GM18502 (cell line): Measurements from ENCODE around the gene LGALS8.
"Not testable (repeated sequence)": the region's sequence is repeated elsewhere in the genome, so short reads cannot be mapped to it uniquely, and the experiment has no call there.

Experiments used
- ATAC-seq: cut with Tn5 transposase; IDR thresholded peaks from one replicate; pipeline ENCODE4 v1.9.1; 2021; ENCODE audit warnings: mild to moderate bottlenecking; ENCODE audit not compliant: unreplicated experiment, poor library complexity

The LGALS8 gene

GRCh38 chr1:236523704-236524141 is at the start of gene LGALS8:
Gene LGALS8 (plus strand): TSS chr1:236523982. CDS start chr1:236526071, 2,089 bp downstream.
- ATAC-seq, result peak; percentile 69

GRCh38 chr1:236476019-236476418 is 47.8 kb upstream of the LGALS8 start:
- ATAC-seq, result no peak

GRCh38 chr1:236480758-236481436 is 42.9 kb upstream of the LGALS8 start:
- no peak for ATAC-seq

GRCh38 chr1:236484310-236484971 is 39.3 kb upstream of the LGALS8 start:
- no peak for ATAC-seq

GRCh38 chr1:236486356-236487002 is 37.3 kb upstream of the LGALS8 start:
- ATAC-seq, result no peak

- not testable (repeated sequence) for ATAC-seq
Measured at GRCh38 chr1:236489161-236489560, 34.6 kb upstream of the LGALS8 start.

- no peak for ATAC-seq
Measured at GRCh38 chr1:236489710-236490377, 33.9 kb upstream of the LGALS8 start.

DNA sequence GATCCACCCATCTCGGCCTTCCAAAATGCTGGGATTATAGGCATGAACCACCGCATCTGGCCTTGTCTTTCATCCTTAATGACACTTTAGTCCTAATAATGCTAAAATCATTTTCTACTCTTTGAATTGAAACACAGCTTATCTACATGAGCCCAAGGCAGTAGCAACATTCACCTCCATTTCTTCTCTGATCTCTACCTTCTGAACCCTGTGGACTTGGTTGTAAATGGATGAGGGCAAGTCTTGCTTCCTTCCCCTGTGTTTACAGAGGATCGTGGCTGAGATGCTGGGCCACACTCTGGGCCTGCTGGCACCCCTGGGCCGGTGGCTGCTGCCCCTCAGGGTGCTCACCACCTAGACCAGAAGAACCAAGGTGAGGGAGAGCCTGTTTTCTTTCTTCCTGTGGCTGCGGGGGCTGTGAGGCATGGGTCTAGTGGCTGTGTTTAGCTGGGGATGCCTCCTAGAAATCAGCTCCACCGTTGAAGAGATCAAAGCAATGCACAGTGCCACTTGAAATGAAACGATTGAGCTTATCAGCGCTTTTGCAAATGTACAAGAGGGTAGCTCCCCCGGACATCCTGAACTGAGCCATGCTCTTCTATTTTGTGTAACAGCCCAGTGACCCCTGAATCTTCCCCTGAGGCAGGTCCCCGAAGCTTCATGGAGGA is 32.2 kb upstream of the LGALS8 start:
- ATAC-seq, result no peak

GRCh38 chr1:236492378-236492777 is 31.4 kb upstream of the LGALS8 start:
- ATAC-seq, result no peak

DNA sequence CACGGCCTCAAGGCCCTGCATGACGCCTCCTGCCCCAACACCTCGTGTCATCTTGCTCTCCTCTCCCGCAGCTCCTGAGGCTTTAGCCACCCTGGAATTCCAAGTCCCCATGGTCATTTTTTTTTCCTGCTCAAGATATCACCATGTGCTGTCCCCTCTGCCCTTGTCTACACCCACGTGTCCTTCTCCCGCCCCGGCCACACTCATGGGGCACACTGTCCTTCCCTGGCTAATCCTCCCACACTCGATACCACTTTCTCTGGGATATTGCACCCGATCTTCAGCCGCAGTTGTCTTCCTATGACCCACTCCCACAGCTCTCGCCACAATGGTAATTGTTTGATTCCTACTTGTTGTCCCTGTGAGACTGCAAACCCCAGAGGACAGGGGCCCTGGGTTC is 29.7 kb upstream of the LGALS8 start:
- ATAC-seq, result no peak

DNA sequence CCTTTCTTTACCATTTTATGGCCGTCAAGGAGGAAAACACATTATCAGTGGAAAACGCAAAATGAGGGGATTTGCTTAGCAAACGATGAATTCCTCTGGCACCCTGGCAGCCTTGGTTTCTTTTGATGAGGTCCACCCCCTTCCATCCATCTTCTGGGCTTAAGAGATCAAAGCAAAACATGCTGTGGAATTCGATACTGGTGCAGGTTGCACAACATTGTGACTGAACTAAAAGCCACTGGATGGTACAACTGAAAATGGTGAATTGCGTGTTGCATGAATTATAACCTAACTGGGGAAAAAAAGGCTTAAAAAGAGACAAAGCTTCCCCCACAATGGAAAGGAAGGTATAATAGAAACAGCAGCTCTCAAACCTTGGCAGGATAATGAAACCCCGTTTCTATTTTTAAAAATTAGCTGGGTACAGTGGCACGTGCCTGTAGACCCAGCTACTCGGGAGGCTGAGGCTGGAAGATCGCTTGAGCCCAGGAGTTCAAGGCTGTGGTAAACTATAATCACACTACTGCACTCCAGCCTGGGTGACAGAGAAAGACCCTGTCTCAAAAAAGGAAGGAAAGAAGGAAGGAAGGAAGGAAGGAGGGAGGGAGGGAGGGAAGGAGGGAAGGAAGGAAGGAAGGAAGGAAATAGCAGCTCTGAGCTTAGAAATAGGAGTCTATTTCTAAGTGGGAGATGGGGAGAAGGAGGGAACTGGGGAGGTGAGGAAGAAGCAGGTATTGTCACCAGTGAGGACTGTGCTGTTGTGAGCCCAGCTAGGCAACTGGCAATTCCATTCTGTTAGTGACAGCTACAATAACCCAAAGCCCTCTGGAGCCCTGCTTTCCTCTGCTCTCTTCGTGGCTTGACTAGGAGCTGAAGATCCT is 29.0 kb upstream of the LGALS8 start:
- ATAC-seq, result no peak

GRCh38 chr1:236495467-236496112 is 28.2 kb upstream of the LGALS8 start:
- no peak for ATAC-seq

- ATAC-seq, result no peak
Measured at GRCh38 chr1:236497908-236498307, 25.9 kb upstream of the LGALS8 start.

DNA sequence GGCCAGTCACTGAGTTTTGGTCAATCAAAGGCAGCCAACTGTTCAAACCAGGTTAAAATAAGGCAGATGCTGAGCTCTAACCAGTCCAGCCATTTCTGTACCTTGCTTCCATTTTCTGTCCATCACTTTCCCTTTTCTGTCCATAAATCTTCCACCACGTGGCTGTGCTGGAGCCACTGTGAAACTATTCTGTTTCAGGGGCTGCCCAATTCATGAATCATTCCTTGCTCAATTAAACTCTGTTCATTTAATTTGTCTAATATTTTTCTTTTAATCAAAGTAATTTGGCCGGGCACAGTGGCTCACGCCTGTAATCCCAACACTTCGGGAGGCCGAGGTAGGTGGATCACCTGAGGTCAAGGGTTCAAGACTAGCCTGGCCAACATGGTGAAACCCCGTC is 22.7 kb upstream of the LGALS8 start:
- no peak for ATAC-seq

- ATAC-seq, result no peak
Measured at GRCh38 chr1:236502579-236502971, 21.2 kb upstream of the LGALS8 start.

DNA sequence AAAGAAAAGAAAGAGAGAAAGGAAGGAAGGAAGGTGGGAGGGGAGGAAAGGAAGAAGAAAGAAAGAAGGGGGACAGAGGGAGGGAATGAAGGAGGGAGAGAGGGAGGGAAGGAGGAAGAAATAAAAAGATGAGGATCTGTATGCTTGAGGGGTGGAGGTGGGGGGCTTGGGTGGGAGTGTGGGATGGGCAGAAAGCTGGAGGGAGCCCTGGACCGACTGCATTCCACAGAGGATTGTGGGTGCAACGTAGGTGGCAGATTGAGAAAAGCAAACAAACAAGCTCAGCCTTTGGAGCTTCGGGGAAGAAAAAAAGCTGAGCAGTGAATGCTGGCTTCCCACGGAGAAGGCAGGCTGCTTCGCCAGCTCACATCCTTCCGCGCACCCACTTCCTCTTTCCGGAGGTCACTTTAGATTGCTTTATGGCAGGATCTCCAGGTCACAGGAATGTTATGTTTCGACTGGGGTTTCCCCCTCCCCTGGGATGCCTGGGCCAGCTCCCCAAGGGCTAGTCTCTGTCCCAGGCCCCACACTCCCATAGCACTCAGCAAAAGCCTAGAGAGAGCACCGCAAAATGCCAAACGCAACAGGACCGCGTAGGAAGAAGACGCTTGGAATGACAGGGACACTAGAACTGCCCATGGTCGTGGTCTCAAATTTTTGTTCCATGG is 20.7 kb upstream of the LGALS8 start:
- ATAC-seq, result no peak

- not testable (repeated sequence) for ATAC-seq
Measured at GRCh38 chr1:236504338-236504737, 19.4 kb upstream of the LGALS8 start.

GRCh38 chr1:236507022-236507700 is 16.6 kb upstream of the LGALS8 start:
- ATAC-seq, result no peak
